Measurements from ENCODE around the gene HCFC1.

HCFC1 gene

DNA sequence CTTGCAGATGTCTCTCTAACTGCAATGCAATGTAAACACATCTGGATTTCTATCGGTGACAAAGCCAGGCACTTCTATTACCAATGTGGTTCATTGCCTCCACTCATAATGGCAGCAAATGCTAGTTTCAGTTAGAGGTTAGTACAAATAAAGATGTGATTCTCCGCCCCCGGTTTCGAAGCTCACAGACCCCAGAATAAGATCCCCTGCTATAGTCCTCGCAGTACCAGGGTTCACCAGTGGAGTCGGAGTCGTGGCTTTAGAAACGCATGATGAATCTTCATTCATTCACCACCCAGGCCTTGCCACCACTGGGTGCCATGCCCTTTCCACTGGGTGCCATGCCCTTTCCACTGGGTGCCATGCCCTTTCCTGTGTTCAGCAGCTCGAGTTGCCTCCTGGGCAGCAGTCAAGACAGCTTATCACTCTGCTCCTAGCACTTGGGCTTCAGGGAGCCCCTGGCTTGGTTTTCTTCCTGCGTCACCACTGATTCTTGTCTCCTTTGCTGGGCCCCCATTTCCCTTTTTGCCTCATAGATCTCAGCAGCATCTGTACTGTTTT is 33.3 kb downstream of the HCFC1 start:
- DNase-seq, result no peak

DNA sequence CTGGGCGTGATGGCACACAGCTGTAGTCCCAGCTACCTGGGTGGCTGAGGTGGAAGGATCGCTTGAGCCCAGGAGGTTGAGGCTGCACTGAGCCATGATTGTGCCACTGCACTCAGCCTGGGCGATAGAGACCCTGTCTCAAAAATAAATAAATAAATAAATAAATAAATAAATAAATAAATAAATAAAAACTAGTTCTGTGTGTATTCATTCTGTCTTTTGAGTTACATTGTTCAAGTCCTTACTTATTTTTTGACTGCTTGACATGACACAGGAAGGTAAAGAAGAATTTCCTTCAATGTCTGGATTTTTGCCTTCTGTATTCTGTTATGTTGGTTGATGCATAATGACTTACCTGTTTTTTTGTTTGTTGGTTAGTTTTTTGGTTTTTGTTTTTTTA is 34.6 kb downstream of the HCFC1 start:
- no peak for DNase-seq

DNA sequence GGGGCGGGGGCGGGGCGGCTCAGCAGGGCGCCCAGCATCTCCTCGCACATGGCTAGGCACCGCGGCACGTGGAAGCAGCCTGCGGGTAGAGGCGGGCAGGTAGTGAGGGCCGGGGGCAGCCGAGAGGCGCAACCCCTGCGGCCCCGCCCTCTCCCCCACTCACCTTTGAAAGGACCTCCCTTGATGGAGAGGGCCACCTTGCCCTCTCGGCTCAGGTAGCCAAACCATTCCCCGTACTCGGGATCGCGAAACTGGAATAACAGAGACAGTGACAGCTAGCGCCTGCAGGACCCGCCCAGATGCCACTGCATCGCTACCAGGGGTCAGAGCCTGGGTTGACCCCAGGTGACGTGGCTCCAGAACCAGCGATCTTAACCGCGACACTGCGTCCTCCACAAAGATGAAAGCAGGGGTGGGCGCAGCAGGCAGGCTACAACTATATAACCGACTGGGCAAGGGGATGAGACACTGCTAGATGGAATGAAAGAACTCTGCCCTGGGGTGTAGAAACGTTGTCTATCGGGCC is 36.2 kb downstream of the HCFC1 start:
- no peak for DNase-seq

DNA sequence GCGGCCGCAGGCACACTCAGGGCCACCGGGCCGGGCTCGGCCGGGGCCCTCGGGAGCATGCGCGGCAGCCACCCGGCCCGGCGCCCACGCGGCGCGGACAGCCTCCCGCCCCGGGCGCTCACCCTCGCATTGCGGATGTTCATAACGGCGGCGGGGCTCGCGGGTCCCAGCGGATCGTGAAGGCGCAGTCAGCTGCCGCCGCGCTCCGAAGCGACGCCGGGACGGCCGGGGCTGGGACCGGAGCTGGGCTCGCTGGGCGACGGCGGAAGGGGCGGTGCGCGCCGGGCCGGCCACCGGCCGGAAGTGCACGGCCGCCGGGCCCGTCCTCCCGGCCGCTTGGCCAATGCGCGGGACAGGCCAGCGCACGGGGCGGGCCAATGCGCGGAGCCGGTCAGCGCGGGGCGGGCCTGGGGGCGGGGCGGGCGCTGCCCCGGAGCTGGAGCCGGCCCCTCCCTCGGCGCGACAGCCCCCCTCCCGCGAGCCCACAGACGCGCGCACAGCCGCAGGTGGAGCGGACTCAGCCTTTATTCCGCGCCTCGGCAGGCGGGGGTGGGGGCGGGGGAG is 36.8 kb downstream of the HCFC1 start, which contains the start of gene NAA10:
TSS of gene NAA10 (minus strand) at position 276 of the 564 bp plus-strand sequence. CDS start at position 143, 133 bp downstream.
- DNase-seq, result peak; percentile 72 to 74

DNA sequence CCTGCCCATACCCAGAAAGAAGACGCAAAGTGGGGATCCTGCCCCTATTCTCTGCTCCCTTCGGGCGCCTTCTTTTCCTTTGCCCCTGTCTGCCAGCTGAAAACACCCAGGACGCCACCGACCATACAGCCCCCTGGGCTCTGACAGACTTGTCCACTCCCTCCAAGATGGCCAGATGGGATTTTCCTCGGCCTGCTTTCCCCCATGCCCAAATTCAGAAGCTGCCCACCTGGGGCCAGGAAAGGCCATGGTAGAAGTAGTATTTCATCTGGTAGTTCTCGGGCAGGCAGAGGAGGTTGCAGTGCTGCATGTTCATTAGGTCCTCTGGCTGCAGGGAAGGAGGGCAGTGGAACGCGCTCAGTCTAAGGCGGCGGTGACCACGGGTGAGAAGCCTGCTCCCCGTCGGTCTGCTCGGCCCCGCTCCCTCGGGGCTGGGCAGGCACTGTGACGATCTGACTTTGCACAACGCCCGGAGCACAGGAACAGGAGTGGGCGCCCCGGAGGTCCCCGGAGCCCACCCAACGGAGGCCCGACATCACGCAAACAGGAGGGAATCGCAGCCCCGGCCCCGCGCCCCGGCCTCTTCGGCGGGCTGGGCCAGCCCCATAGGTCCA is 37.4 kb downstream of the HCFC1 start:
- no peak for DNase-seq

DNA sequence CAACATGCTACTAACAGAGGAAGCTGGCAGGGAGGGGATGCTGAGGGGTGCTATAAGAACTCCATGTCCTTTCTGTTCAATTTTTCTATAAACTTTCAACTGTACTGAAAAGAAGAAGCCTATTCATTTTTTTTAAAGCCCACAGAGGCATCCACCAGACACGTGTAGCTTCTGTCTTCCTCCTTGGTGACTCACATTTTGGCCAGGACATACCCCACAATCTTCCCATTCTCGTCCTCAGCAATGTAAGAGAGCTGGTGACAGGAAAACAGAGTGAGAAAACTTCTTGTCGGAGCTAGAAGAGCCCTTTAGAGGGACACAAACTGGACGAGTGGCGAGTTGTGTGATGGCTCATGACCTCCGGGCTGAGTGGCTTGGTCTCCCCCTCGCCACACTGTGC is 37.9 kb downstream of the HCFC1 start:
- DNase-seq, result no peak

DNA sequence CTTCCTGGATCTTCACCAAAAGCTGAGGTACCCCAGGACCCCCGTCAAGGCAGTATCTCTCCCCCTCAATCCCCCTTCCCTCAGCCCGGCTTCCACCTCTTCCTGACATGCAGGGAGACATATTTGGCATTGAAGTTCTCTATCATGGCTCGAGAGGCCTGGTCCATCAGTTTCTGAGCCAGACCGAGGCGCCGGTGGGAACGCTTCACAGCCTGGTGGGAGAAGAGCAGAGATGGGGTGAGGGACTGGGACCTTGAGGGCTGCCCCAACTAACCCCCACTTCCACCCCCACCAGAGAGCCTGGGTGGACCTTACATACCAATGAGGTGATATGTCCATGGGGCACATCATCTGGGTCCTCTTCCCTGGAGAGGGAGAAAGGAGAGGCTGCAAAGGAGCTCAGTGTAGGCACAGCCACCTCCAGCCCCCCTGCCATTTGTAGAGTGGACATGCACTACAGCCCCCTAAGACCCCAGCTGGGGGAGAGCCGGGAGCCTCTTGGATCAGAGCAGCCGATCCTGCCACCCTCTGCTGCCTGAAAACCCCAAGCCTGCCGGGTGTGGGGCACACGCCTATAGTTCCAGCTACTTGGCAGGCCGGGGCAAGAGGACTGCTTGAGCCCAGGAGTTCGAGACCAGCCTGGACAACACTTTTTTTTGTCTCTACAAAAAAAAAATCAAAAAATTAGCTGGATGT is 39.2 kb downstream of the HCFC1 start:
- DNase-seq, result no peak

DNA sequence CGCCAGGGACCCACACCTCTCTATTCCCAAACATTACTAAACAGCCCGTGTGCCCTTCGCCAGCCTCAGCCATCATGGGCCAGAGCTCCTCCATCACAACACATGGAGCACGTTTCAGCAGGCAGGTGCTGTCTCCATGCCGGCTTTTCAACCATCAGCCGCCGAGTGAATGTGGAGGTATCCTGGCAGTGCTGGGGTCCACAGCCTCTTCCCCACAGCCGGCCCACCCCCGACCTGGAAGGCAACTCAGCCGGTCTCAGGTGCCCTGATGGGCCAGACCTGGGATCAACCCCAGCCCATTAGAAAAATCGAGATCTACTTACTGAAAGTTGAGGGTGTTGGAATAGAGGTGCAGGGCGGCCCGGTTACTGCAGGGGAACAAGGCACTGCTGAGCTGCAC is 39.9 kb downstream of the HCFC1 start:
- no peak for DNase-seq

DNA sequence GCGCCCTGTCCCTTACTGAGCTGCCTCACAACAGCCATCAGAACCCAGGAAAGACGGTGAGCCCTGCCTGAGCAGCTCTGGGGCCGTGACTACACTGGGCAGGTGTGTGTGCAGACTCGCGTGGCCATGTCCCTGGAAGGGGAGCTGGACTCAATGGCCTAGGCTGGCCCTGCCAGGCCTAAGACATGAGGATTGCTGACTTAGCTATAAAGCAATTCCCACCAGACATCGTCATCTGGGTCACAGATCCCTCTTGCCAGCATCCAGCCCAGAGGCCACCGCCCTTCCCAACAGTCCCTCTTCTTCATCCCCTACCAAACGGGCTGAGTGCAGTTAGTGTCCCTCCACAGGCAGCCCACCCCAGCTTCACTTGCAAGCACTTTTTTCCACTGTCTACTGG is 40.5 kb downstream of the HCFC1 start:
- DNase-seq, result no peak

DNA sequence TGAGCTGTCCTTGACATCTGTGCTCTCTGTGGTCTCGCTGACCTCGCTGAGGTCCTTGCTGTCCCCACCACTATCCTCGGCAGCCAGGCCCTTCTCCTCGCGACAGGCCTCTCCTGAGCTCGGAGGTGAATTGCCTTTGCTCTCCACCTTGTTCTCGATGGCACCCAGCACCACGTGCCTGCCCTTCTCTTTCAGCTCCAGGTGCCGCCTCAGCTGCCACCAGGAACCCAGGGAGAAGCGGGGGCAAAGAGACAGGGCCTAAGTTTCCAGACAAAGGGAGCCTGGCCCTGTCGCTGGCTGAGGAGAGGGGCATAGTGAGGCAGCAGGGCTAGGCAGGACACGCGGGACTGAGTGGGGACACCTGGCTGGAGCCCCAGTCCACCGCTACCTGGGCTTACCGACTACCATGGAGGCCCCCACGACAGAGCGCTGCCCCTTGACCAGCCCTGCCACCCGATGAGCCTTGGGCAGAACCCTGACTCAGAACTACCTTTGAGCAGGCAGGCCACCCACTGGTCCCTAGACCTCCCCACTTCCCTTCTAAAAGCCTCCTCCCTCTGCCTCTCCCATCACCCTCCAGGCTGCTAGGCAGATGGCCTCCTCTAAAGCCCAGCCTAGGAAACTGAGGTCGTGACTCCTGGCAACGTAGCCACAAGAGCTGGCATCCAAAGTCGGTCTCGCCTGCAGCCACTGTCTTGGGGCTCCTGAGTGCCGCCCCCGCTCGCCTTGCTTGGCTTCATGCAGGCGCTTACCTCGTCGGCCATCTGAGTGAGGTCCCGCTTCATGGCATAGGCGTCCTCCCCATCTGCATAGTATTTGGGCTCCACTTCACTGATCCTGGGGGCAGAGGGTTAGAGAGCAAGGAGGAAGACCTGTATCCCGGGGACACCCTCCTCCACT is 41.4 kb downstream of the HCFC1 start:
- no peak for DNase-seq

DNA sequence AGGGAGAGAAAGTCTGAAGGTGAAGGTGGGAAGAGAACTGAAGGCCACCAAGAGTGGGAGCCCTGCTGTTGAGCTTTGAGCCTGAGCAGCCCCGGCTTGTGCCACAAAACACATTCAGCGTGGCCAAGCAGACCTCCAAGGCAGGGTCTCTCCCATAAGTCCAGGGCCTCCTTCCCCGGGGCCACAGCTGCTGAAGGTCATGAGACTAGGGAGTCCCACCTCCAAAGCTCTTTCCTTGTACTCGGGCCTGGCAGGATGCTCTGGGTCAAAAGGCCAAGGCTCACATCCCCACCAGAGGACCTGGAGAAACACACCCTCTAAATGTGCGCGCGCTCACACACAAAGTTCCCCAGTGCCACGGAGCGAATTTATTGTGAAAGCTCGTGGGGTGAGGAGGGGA is 42.0 kb downstream of the HCFC1 start:
- no peak for DNase-seq

DNA sequence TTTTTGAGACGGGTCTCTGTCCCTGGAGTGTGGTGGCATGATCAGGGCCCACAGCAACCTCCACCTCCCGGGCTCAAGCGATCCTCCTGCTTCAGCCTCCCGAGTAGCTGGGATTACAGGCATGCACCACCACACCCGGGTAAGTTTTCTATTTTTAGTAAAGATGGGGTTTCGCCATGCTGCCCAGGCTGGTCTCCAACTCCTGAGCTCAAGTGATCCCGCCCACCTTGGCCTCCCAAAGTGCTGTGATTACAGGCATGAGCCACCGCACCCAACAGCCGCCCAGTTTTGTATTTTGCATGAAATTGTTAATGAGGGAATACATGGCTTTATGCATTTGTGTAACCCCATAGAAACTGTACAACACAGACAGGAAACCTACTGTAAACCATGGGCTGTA is 42.8 kb downstream of the HCFC1 start:
- no peak for DNase-seq

DNA sequence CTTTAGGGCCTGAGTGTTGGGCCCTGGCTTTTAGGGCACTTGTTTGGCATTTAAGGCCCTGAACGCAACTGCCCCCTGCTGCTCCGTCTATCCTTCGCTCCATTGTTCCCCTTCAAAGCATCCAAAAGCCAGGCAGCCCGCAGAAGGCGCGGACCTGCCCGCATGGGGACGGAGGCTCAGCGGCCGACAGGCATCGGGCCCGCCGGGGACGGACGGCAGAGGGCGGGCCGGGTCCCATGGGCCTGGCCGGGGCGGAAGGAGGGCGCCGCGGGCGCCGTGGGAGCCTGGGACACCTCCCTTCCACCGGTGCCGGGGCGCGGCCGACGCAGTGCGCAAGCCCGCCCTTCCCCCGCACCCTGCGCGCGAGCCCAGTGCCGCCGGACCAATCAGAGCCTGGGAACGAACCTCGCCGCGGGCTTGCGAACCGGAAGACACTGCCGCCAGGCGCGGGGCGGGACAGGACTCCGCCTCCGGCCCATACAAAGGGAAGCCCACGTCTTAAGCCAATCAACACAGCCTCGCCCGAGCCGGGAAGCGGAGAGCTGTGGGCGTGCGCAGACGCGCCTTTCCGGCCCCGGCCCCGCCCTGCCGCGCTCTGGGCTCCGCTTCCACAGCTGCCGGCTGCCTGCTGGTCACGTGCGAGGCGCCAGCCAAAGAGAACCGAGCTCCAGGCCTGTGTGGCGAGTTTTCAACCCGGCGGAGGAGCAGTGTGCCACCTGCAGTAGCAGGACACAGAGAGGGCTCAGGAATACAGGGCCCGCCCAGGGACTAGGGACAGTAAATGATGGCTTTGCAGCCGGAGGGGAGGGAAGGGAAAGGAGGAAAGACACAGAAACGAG is 43.5 kb downstream of the HCFC1 start:
- DNase-seq, result peak; percentile 95 to 99

DNA sequence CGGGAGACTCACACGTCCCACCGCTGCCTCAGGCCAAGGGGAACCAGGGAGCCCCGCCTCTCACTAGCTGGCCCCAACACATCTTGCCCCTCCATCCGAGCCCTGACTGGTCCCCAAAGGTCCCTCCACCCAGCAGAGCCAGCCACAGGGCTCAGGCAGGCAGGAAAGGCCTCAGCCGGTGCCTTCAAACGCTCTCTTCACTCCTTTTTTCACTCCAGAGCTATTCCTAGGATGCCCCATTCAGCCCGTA is 44.0 kb downstream of the HCFC1 start:
- DNase-seq, result peak in 1 of 2 donors; percentile 22

DNA sequence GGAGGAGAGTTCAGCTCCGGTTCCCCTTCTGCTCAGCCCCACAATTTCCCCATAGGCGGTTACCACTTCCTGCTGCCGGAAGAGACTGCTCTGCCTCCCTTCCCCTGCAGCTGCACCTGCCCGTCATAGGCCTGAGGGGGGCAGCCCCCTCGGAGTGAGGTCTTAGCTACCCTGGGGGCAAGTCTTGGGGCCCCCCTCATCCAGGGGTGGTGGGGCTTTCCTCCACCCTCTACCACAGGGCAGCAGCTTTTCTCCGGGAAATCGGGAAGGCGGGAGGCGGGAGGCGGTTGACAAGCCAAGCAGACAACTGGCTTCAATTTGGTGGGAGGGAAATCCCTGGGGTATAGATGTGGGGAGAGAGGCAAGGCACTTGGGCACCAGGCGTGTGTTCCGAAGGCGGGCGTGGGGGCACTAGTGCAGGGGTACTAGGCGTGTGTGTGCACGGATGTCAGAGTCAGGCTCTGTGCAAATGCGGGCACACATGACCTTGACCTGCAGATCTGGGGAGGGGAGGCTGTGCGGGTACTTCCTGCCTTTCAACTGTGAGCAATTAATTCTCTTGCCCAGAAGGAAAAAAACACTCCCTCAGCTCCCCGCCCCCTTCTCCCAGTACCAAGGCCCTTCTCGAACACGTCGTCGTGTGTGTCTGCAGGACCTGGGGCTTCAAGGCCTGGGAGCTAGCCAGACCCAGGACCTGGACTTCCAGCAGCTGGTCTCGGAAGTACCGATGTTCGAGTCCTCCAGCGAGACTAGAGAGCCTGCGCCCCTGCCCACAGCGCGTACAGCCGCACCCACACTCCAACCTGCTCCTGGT is 44.6 kb downstream of the HCFC1 start:
- DNase-seq, result peak; percentile 81 to 90

DNA sequence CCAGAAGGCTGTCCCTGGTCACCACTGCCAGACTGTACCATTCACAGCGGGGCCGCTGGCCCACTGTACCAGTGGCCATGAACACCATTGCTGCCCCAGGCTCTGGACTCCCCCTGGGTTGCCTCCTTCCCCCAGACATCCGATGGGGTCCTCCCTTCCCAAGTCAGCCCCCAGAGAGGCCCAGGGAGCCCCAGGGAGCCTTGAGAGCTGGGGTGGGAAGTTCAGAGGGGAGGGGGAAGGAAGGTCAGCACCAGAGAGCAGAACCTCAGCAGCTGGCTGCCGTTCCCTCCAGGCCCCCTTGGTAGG is 45.1 kb downstream of the HCFC1 start:
- no peak for DNase-seq

DNA sequence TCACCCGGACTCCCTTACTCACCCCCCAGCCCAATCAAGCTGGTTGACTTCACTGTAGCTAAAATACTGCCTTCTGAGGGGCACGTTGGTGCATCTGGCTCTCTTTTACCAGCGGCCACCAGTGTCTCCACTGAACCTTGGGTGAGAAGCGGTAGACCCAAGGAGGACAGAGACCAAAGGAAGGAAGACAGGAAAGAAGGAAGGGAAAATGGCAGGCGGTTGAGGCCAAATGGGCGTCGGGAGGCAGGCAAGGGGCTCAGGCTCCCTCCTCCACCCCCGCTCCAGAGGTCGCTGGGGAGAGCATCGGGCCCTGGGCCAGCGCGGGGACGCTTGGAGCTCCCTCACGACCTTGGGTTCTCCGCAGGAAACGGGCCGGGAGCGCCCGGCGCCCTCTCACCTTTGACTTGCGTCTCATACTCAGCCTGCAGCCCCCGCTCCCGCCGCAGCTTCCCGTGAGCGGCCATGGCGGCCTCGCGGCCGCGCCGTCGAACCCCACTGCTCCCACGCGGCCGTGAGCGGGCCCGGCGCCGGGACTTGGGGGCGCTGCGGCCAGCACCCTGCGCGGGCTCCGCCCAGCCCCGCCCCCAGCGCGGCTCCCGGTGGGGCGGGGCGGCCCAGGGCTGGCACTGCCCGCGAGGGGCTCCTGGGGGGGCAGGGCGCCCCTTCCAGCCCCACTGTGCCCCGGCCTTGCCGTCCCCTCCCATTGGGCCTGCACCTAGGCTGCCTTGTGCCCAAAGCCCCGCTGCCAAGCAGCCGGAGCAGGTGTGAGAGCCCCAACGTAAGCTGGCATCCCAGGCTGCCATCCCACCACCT is 45.7 kb downstream of the HCFC1 start, which contains the start of gene ARHGAP4:
TSS of gene ARHGAP4 (minus strand) at position 526 of the 813 bp plus-strand sequence. CDS start at position 464, 62 bp downstream.
- peak; percentile 39 to 51 for DNase-seq

DNA sequence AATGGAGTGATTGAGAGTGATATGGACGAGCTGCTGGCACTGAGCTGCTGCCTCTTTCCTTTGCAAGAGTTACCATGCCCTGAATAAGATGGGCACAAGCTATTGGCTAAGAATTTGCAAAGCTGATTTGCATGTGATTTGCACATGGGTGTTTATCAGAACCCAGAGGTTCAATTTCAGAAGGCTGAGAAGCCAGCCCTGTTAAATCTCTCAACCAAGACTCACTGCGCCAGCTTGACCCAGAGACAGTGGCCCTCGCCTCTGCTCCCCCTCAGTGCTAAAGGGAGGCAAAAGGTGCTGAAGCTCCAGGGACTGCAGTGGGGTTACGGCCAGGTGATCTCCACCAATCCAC is 46.3 kb downstream of the HCFC1 start:
- peak in 1 of 2 donors; percentile 24 for DNase-seq

DNA sequence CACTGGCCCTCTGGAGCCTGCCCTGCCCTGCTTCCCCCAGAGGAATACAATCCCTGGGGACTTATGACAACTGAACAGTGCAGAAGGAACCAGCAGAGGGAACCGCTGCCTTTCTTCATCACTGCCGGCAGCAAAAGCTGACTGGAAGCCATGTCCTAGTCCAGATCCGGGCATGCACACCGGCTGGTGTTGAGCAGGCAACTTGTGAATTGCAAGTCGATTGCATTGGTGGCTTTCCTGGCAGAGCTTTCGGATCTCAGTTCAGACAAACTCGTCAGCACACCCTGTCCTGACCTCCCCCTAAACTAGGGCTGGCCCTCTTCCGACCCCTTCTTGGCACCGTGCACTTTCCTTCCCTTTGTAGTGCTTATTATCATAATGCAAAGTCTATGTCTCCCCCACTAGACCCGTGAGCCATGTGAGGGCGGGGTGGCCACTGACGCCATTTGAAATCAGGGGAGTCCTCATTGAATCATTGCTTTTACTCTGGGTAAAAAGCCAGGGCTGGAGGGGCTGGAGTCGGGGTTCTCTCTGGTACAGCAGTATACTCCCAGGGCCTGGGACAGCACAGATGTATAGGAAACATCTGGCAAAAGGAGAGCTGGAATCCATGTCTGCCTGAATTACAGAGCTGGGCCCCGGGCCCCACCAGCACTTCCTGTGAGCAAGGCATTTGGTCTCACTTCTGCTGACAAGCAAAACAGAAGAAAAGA is 47.3 kb downstream of the HCFC1 start:
- peak; percentile 54 to 65 for DNase-seq
